ENCODE results near the gene IL4R.

- TF ChIP-seq CTCF (IDR thresholded peaks at IDR 0.05) (no peak), POLR2AphosphoS5 (IDR thresholded peaks at IDR 0.05) (no peak)
Observed at GRCh38 chr16:27384425-27384824, 70.7 kb downstream of the IL4R start.
